Medulla oblongata (tissue), 1 donor: ENCODE data around the gene SERINC1.
A peak's percentile ranks its signal among the peaks of the same experiment; 100 is the strongest.
"Not testable (repeated sequence)": the region's sequence is repeated elsewhere in the genome, so short reads cannot be mapped to it uniquely, and the experiment has no call there.

Source experiments
- DNase-seq: peaks from one replicate; pipeline ENCODE4 v3.0.0-alpha.2; 2015; ENCODE audit errors: extremely low spot score

The SERINC1 gene

GRCh38 chr6:122471107-122472021 is at the start of gene SERINC1:
Gene SERINC1, minus strand, starts transcription at chr6:122471807. Its CDS starts 70 bp downstream, at chr6:122471737.
- peak; percentile 99 for DNase-seq

- DNase-seq = no peak
These were observed 39.8 kb upstream of the SERINC1 start for GRCh38 chr6:122511193-122511924.

- not testable (repeated sequence) for DNase-seq
These were observed 33.6 kb upstream of the SERINC1 start for GRCh38 chr6:122505170-122505569.

GRCh38 chr6:122501475-122501874 is 29.9 kb upstream of the SERINC1 start:
- no peak for DNase-seq

GRCh38 chr6:122495612-122496011 is 24.0 kb upstream of the SERINC1 start:
- no peak for DNase-seq

GRCh38 chr6:122494665-122495272 is 23.2 kb upstream of the SERINC1 start:
- no peak for DNase-seq

- DNase-seq = peak; percentile 88
These were observed 20.4 kb upstream of the SERINC1 start for GRCh38 chr6:122491919-122492555.

- no peak for DNase-seq
These were observed 19.0 kb upstream of the SERINC1 start for GRCh38 chr6:122490607-122491006.

GRCh38 chr6:122484760-122485159 is 13.2 kb upstream of the SERINC1 start:
- peak; percentile 35 for DNase-seq

- DNase-seq = no peak
These were observed 11.1 kb upstream of the SERINC1 start for GRCh38 chr6:122482750-122483080.

- peak; percentile 33 for DNase-seq
These were observed 4.5 kb upstream of the SERINC1 start for GRCh38 chr6:122476131-122476530.

- DNase-seq = no peak
These were observed 374 bp upstream of the SERINC1 start for GRCh38 chr6:122472022-122472340.

- DNase-seq = no peak
These were observed 9.7 kb downstream of the SERINC1 start for GRCh38 chr6:122461885-122462284.

GRCh38 chr6:122459865-122460416 is 11.7 kb downstream of the SERINC1 start:
- not testable (repeated sequence) for DNase-seq

- no peak for DNase-seq
These were observed 12.4 kb downstream of the SERINC1 start for GRCh38 chr6:122459240-122459639.

- no peak for DNase-seq
These were observed 13.5 kb downstream of the SERINC1 start for GRCh38 chr6:122458087-122458486.

GRCh38 chr6:122455116-122455515 is 16.5 kb downstream of the SERINC1 start:
- not testable (repeated sequence) for DNase-seq

GRCh38 chr6:122454673-122455072 is 16.9 kb downstream of the SERINC1 start:
- no peak for DNase-seq

GRCh38 chr6:122452509-122452908 is 19.1 kb downstream of the SERINC1 start:
- DNase-seq = no peak

GRCh38 chr6:122449069-122449468 is 22.5 kb downstream of the SERINC1 start:
- DNase-seq = no peak

- DNase-seq = no peak
These were observed 26.3 kb downstream of the SERINC1 start for GRCh38 chr6:122445274-122445673.

- no peak for DNase-seq
These were observed 32.6 kb downstream of the SERINC1 start for GRCh38 chr6:122438975-122439374.
